K562 (cell line): ENCODE measurements around the gene VIPR1. TPM values are rescaled to one million over a fixed set of nuclear protein-coding genes. Genes with fewer than 3 reads are reported as not detected.

Experiments
- HOXB6 ChIP-seq: fragments of 250-450 bp; sonication (Bioruptor Pico); IDR thresholded peaks from 2 replicates; pipeline ENCODE4 v1.5.1; 2022; ENCODE audit warnings: mild to moderate bottlenecking, borderline replicate concordance
- RCOR1 ChIP-seq, 2 experiments: IDR thresholded peaks; 2 replicates each; pipeline ENCODE4 v1.6.1; 2012; ENCODE audit warnings: low read depth in 2 of 2, low read length in 2 of 2, borderline replicate concordance in 1 of 2, improper control_type of control experiment in 1 of 2
- ZBTB1 ChIP-seq: sonication (generic); formaldehyde crosslinking; IDR thresholded peaks from 2 replicates; pipeline ENCODE4 v1.8.1; 2023; ENCODE audit warnings: missing genetic modification reagents, low read depth, mild to moderate bottlenecking, borderline replicate concordance
- ZNF140 ChIP-seq: fragments of 250-450 bp; sonication (Bioruptor Pico); IDR thresholded peaks from 2 replicates; pipeline ENCODE4 v1.8.0; 2021; ENCODE audit warnings: moderate library complexity, mild to moderate bottlenecking, inconsistent platforms
- ZNF282 ChIP-seq: sonication (generic); formaldehyde crosslinking; IDR thresholded peaks from 2 replicates; pipeline ENCODE4 v1.8.1; 2023; ENCODE audit warnings: missing genetic modification reagents
- ZNF644 ChIP-seq: fragments of 200-800 bp; sonication (Bioruptor generic); IDR thresholded peaks from 2 replicates; pipeline ENCODE4 v1.6.1; 2016; ENCODE audit warnings: low read depth, missing genetic modification characterization, missing compliant biosample characterization
- polyA plus RNA-seq, 8 experiments: library from polyadenylated mRNA; depleted of rRNA in 4 of 8; stranded (reverse) in 5 of 8; unstranded in 3 of 8; fragments of >200 nt; fragmentation: Nextera tagmentation in 2 of 8; fragmentation: Illumina TruSeq in 1 of 8; extraction: Ambion mirVana in 2 of 8; extraction: Trizol in 1 of 8; gene quantifications; 2 replicates each; pipeline versions ENCODE4 v1.2.1 to v1.2.3, GENCODE V29; 2011 to 2014; ENCODE audit warnings: inconsistent platforms in 1 of 8, missing spikeins in 1 of 8
- total RNA-seq, 7 experiments: library from RNA; depleted of rRNA in 6 of 7; stranded (reverse); fragments of >200 nt in 6 of 7; fragmentation: Illumina TruSeq in 2 of 7; extraction: Trizol in 2 of 7; gene quantifications; 2 replicates each; pipeline versions ENCODE4 v1.2.1 to v1.2.3, GENCODE V29; 2011 to 2021; ENCODE audit warnings: low replicate concordance in 1 of 7
- TF ChIP-seq, protein P1 (sequence below): fragments of 450-650 bp; IDR thresholded peaks from one replicate; pipeline ENCODE4 v1.6.1; 2018; ENCODE audit warnings: mild to moderate bottlenecking, moderate library complexity; ENCODE audit not compliant: partially characterized antibody
- TF ChIP-seq, protein P2 (sequence below), 2 experiments: fragments of 450-650 bp; formaldehyde crosslinking in 1 of 2; IDR thresholded peaks; 2 replicates each; pipeline versions ENCODE4 v1.4.0 to v1.6.1; 2014 to 2020; ENCODE audit warnings: mild to moderate bottlenecking in 2 of 2, borderline replicate concordance in 1 of 2, low read depth in 1 of 2
- TF ChIP-seq, protein P3 (sequence below): fragments of 250-450 bp; sonication (Bioruptor Pico); IDR thresholded peaks from 2 replicates; pipeline ENCODE4 v1.5.0; 2021; ENCODE audit warnings: mild to moderate bottlenecking, moderate library complexity

The VIPR1 gene
- total and polyA plus RNA-seq, 9 of the 15 experiments (the other 6 are each of a cell fraction or from before 2014, with no cell fraction given) = 0.04 to 0.38 (median 0.12) TPM; not detected in 3

DNA sequence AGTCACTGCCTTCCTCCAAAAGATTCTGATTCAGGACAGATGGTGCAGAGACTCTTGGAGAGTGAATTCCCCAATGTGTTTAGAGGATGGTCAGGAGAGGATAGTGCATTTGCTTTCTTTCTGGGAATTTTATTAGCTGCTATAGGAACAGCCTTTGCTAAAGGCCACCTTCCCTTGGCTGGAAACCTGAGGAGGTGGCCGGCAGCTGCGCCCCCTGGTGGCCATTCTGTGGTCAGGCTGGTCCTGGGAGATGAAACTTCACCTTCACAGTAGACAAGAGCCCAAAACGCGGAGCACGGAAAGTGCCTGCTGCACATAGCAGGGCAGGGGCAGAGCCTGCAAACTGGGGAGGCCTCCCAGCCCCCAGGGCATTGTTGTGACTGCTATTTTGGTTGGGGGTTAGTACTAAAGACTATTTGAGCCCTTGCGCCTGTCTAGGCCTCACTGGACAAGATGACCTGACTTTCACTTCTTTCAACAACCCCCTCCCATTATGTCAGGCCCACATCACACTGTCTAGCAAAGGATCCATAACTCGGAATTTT is 45.0 kb downstream of the VIPR1 start (continued):
- TF ChIP-seq ZNF140 (CRISPR knock-in tag) (no peak), ZBTB1 (CRISPR knock-in tag) (no peak), ZNF644 (no peak), ZNF282 (CRISPR knock-in tag) (no peak), RCOR1 (IDR thresholded peaks at IDR 0.05; ENCODE audit: borderline replicate concordance in 1 of 2, low read depth in 2 of 2, low read length in 2 of 2) (peak in 1 of 2 experiments; percentile 54; a peak in 1 of 4 replicates), HOXB6 (CRISPR knock-in tag) (no peak)
- TF ChIP-seq, protein P1, sequence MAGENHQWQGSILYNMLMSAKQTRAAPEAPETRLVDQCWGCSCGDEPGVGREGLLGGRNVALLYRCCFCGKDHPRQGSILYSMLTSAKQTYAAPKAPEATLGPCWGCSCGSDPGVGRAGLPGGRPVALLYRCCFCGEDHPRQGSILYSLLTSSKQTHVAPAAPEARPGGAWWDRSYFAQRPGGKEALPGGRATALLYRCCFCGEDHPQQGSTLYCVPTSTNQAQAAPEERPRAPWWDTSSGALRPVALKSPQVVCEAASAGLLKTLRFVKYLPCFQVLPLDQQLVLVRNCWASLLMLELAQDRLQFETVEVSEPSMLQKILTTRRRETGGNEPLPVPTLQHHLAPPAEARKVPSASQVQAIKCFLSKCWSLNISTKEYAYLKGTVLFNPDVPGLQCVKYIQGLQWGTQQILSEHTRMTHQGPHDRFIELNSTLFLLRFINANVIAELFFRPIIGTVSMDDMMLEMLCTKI = no peak
- TF ChIP-seq, protein P2, sequence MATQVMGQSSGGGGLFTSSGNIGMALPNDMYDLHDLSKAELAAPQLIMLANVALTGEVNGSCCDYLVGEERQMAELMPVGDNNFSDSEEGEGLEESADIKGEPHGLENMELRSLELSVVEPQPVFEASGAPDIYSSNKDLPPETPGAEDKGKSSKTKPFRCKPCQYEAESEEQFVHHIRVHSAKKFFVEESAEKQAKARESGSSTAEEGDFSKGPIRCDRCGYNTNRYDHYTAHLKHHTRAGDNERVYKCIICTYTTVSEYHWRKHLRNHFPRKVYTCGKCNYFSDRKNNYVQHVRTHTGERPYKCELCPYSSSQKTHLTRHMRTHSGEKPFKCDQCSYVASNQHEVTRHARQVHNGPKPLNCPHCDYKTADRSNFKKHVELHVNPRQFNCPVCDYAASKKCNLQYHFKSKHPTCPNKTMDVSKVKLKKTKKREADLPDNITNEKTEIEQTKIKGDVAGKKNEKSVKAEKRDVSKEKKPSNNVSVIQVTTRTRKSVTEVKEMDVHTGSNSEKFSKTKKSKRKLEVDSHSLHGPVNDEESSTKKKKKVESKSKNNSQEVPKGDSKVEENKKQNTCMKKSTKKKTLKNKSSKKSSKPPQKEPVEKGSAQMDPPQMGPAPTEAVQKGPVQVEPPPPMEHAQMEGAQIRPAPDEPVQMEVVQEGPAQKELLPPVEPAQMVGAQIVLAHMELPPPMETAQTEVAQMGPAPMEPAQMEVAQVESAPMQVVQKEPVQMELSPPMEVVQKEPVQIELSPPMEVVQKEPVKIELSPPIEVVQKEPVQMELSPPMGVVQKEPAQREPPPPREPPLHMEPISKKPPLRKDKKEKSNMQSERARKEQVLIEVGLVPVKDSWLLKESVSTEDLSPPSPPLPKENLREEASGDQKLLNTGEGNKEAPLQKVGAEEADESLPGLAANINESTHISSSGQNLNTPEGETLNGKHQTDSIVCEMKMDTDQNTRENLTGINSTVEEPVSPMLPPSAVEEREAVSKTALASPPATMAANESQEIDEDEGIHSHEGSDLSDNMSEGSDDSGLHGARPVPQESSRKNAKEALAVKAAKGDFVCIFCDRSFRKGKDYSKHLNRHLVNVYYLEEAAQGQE (IDR thresholded peaks at IDR 0.05; ENCODE audit: borderline replicate concordance) = peak; percentile 40; the same call in 1 of the 2 replicates
- TF ChIP-seq, protein P2 (CRISPR knock-in tag; IDR thresholded peaks at IDR 0.05; ENCODE audit: low read depth) = no peak
- TF ChIP-seq, protein P3, sequence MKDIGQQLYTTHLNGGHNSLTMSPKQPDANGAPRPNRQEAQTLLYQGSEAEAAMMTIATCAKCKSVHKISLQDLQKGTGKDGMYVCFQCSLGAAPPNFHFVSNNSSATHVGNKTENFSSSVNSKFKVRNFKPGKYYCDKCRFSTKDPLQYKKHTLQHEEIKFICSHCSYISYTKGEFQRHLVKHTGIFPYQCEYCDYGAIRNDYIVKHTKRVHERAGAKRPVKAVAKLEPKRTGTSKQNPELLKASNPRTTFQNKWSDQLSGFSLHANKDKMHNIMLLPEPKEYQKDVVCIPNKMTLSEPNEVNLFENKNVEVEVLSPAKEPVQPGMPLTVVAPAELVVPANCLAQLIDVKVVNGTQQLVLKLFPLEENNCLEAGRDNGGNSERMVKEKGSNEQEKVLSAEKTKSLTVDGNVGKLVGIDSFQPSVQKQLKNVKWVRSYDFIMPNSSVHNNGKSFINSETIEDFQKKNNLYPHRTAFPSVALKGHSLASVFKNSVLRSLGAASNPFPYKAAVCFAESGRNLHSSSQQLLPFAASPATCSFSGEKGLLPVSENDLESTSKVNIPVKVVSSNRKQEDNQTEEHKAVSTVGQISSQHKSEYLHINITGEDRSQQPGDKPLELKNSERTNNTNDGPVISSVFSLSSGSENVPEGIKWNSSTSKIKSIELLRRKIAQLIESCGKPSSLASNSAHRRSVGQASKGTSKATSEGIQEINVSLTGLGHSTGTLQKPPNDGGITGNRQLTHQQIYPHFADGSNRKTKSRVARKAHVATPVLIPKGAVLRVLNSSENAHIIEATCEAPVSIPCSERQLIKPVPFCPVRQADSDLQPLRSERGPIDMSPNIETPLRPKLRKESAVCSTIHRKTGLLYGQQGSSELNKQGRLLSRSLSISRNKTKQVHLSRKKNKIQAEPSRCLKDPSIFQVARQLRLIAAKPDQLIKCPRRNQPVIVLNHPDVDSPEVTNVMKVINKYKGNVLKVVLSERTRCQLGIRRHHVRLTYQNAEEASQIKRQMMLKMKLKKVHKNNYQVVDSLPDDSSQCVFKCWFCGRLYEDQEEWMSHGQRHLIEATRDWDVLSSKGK (CRISPR knock-in tag) = no peak
